GM21717 (cell line): ENCODE data around the gene KCNQ1.
"Not testable (repeated sequence)": the region's sequence is repeated elsewhere in the genome, so short reads cannot be mapped to it uniquely, and the experiment has no call there.

Experiments used
- ATAC-seq: cut with Tn5 transposase; IDR thresholded peaks from one replicate; pipeline ENCODE4 v1.9.1; 2021; ENCODE audit warnings: mild to moderate bottlenecking, moderate library complexity; ENCODE audit not compliant: unreplicated experiment

KCNQ1 gene

GRCh38 chr11:2587976-2588748 is 143.4 kb downstream of the KCNQ1 start:
- ATAC-seq, result no peak

- ATAC-seq, result no peak
These were observed 144.2 kb downstream of the KCNQ1 start for GRCh38 chr11:2588809-2589537.

GRCh38 chr11:2589538-2589934 is 144.7 kb downstream of the KCNQ1 start:
- no peak for ATAC-seq

DNA sequence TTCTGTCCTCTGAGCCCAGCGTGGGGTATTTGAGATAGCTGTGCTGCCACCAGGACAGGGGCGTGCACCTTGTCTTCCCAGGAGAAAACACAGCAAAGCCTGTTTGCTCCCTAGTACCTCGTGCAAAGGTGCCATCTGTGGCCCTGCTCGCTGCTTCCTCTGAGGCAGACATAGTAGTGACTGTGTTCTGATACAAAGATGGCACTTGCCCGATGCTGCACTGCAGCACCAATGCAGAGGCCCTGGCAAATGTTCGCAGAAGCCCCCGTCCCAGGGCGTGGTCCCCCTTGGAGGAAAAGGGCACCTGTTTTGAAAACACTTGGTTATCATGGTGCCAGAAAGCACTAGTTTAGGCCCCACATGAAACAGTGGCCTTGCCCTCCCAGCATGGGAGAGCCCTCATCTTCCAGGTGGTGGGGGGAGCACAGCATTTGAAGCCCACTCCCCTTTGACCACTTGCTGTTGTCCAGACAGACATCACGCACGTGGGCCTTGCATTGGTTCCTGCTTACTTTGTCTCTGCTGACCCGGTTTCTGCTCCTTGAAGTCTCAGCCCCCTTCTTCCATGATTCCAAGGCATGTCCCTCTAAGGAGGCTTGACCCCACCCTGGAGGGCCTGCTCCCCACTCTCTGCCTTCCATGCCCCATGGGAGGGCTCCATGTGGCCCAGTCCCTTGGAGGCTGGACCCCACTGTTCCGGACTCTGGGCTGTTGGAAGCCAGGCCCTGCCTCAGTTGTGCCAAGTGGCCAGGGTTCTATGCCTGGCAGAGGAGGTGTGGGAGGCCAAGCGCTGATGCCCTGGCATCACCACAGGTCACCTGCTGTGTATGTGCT is 145.5 kb downstream of the KCNQ1 start:
- ATAC-seq, result no peak

DNA sequence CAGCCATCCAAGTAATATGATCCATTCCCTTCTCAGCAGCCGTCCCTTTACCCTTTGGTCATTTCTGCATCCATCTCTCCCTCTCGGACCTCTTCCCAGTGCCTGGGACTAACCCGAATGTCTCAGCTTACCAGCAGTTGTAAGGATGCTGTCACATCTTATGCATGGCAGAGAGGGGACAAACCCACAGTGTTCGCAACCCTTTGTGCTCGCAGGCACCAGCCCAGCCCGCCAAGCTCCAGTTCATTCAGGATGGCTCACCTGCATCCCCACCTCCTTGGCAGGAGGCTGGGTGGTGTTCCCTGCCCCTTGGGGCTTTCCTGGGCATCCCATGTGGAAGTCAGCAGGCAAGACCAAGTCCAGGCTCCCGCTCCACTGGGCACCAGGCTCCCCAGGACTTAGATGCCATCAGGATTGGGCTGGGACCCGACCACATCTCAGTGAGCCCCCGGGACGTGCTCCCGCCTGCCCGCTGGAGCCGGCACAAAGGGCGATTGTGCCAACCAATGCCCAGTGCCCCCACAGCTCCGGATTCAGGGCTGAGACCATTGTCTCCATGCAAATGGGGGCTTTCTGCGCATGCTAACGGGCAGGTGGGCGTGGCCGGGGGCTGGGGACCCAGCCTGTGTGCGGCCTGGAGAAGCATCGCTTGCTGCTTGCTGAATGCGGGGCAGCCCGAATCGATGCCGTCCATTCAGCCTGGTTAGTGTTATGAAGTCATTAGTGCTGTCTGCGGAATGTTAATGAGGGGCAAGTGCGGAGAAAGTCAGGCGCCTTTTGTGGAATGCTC is 146.4 kb downstream of the KCNQ1 start:
- no peak for ATAC-seq

GRCh38 chr11:2591805-2592204 is 147.0 kb downstream of the KCNQ1 start:
- no peak for ATAC-seq

DNA sequence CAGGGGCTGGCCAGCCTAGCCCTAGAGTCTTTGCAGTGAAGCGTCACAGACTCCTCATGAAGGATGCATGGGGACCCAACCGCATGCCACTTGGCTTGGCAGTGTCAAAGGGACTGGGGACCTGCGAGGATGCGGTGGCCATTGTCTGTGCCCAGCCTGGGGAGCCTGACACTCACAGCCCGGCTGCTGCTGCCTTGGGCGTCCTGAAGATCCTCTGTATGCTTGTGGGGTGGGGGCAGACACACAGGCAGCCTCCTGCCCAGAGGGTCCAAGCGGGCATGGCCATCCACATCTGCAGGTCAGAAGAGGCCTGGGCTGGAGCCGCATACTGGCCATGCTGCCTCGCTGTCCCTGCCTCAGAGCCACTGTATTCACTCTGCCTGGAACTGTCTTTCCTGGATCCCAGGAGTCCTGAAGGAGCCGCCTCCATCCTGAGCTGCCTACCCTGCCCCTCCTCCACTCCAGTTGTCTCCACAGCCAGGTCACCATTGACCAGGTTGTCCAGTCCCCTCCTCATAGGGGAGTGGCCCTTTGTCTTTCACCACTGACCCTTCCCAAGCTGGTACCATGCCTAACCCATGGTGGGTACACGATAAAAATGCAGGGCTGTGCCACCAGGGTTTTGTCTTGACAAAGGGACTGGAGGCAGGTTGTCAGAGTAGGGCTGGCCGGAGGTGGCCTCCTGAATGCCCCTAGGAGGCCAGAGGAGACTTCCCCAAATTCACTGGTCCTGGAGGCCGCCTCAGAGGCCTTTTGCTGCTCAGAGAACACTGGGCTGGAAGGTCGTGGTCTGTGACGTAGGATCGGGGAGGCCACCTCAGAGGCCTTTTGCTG is 148.0 kb downstream of the KCNQ1 start:
- no peak for ATAC-seq

DNA sequence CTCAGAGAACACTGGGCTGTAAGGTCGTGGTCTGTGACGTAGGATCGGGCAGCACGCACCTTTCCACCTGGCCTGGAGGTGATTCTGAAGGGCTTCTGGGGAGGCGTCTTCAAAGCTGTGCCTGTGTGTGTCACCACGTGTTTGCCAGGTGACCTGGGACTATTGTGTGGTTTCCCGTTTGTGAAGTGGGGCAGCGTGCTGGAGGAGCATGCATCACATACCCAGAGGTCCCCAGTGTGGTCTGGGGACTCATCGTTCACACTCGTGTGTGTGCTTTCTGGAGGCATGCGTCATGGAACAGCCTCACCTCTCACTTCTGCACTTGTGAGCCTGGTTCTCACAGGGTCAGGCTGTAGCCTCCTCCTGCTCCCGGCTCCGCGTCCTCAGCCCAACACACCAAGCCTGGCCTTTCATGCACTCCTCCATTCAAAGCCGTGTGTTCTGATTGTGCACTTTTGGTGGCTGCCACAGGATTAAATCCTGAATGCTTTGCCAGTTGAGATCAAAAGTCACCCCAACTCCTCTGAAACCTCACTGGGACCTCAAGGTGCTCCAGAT is 148.7 kb downstream of the KCNQ1 start:
- ATAC-seq, result no peak

DNA sequence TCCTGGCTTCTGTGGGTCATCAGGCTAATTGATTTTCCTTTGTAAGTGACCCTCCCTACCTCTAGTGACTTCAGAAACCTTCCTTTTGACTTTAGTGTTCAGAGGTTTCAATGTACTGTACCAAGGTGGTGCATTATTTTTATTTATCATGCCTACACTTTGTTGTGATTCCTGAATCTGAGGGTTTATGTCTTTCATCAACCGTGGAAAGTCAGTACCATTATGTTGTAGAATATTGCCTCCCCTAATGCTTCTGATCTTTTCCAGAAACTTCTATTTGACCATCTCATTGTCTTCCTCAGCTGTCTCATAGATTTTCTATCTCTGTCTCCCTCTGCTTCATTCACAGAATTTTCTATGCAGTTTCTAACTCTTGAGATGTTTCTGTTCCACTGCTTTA is 149.5 kb downstream of the KCNQ1 start:
- ATAC-seq, result no peak

DNA sequence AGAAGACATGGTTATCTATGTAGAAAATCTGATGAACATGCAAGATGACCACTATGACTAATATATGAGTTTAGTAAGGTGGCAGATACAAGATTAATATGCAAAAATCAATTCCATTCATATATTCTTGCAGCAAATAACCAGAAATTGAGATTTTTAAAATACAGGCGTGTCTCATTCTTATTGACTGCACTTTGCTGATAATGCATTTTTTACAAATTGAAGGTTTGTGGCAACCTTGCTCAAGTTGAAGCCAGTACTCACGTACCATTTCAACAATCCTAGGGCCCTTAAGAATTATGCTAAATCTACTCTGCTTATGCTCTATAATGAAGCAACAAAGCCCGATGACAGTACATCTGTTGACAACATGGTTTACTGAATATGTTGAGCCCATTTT is 150.4 kb downstream of the KCNQ1 start:
- ATAC-seq, result no peak

DNA sequence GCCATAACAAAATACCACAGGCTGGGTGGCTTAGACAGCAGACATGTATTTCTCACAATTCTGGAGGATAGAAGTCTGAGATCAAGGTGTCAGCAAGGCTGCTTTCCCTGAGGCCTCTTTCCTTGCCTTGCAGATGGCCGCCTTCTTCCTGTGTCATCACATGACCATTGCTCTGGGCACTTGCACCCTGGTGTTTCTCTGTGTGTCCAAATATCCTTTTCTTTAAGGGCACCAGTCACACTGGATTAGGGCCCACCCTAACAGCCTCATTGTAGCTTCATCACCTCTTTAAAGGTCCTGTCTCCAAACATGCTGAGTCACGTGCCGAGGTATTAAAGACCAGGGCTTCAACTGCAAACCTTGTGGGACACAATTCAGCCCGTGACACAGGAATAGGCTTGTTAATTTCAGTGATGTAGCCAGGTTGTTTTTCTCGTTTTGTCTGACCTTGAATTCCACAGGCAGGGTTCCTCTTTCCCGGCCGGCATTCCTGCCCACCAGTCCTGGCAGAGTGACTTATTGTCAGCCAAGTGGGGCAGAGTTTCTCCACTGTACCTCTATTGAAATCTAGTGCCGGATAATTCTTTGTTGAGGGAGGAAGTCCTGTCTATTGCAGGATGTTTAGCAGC is 154.9 kb downstream of the KCNQ1 start:
- no peak for ATAC-seq

GRCh38 chr11:2609345-2609744 is 164.5 kb downstream of the KCNQ1 start:
- no peak for ATAC-seq

GRCh38 chr11:2612884-2613571 is 168.2 kb downstream of the KCNQ1 start:
- ATAC-seq, result no peak

DNA sequence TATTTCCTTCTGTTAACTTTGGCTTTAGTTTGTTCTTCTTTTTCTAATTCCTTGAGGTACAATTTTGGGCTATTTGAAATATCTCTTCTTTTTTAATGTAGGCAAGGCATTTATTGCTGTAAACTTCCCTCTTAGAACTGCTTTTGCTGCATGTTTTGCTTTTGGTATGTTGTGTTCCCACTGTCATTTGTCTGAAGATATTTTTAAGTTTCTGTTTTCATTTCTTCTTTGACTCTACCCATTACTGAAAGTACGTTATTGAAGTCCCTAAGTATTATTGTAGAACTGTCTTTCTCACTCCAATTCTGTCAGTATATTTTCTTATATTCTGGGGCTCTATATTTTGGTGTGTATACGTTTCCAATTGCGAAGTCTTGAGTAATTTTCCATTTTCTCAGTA is 177.1 kb downstream of the KCNQ1 start:
- peak; percentile 87 for ATAC-seq

DNA sequence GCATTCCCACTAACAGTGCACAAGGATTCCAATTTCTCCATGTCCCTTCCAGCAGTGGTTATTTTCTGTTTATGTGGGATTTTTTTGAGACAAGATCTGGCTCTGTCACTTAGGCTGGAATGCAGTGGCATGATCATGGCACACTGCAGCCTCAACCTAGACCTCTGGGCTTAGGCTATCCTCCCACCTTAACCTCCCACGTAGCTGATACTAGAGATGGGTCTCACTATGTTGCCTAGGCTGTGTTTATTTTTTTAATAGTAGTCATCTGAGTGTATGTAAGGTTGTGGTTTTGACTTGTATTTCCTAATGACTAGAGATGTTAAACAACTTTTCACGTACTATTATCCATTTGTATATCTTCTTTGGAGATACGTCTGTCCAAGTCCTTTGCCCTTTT is 180.4 kb downstream of the KCNQ1 start:
- ATAC-seq, result no peak

DNA sequence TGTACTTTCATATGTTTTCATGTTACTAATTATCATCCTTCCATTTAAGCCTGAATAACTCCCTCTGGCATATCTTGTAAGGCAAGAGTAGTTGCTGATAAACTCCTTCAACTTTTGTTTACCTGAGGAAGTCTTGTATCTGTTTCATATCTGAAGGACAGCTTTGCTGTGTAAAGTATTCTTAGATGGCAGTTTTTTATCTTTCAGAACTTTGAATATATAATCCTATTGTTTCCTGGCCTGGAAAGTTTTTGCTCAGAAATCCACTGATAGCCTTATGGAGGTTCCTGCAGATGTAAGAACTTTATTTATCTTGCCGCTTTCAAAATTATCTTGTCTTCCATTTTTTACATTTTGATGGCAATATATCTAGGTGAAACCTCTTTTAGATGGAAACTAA is 185.9 kb downstream of the KCNQ1 start:
- ATAC-seq, result no peak

- no peak for ATAC-seq
These were observed 186.4 kb downstream of the KCNQ1 start for GRCh38 chr11:2631161-2631560.

DNA sequence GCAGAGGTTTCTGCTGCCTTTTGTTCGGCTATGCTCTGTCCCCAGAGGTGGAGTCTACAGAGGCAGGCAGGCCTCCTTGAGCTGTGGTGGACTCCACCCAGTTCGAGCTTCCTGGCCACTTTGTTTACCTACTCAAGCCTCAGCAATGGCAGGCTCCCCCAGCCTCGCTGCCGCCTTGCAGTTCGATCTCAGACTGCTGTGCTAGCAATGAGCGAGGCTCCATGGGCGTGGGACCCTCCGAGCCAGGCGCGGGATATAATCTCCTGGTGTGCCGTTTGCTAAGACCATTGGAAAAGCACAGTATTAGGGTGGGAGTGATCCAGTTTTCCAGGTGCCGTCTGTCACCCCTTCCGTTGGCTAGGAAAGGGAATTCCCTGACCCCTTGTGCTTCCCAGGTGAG is 195.0 kb downstream of the KCNQ1 start:
- ATAC-seq, result not testable (repeated sequence)

DNA sequence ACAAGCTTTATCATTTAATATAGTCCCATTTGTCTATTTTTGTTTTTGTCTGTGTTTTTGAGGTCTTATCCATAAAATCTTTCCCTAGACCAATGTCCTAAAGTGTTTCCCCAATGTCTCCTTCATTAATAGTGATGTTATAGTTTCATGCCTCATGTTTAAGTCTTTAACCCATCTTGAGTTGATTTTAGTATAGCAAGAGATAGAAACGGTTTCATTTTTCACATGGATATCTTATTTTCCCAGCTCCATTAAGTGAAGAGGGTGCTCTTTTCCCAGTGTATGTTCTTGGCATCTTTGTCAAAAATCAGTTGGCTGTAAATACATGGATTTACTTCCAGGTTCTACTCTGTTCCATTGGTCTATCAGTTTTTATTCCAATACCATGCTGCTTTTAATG is 196.8 kb downstream of the KCNQ1 start:
- ATAC-seq, result no peak
